ENCODE results near the gene KLHDC7B. TPM values are rescaled to one million over a fixed set of nuclear protein-coding genes. Genes with fewer than 3 reads are reported as not detected.

The KLHDC7B gene
- total and polyA plus RNA-seq, 10 of the 15 experiments (the other 5 are each of a cell fraction or from before 2014, with no cell fraction given) = 0.05 to 2.2 (median 0.93) TPM; not detected in 2

DNA sequence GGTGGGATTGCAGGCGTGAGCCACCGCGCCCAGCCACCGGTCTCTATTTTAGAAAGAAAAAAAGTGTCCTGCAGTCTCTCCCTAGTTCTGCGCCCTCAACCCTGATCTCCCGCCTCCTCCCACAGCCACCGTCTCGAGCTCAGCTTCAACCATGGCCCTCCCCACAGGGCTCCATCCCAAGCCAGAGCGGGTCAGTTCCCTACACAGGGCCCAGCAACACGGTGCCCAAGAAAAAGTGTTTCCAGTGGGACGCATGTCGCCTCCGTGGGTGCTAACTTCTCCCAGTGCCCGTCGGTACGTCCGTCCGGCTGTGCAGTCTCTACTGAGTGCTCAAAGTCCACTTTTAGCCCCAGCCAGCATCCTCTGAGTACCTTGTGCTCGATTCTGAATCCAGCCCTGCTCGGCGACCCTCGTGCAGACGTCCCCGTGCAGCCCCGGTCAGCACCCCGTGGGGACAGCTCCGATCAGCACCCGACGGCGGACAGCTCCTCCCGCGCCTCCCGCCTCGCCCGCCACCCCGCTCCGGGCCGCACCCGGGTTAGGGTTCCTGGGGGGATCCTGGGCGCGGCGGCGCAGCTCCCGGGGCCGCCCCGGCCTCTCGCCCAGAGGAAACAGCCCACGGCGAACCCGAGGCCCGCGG lies 54.2 kb downstream of the KLHDC7B start (continued):
- TF ChIP-seq ZNF592 (IDR thresholded peaks at IDR 0.05) (no peak), TCF12 (IDR thresholded peaks at IDR 0.05; ENCODE audit: low read depth, low read length) (no peak), CHD1 (IDR thresholded peaks at IDR 0.05; ENCODE audit: low read depth, low read length) (no peak), SMARCA5 (IDR thresholded peaks at IDR 0.05) (no peak), RB1 (IDR thresholded peaks at IDR 0.05; ENCODE audit: borderline replicate concordance) (peak; percentile 44; the same call in 1 of the 2 replicates), PML (IDR thresholded peaks at IDR 0.05; ENCODE audit: low read length) (no peak), SIN3A (IDR thresholded peaks at IDR 0.05; ENCODE audit: low read depth, low read length) (peak; percentile 96), ZBED1 (IDR thresholded peaks at IDR 0.05; ENCODE audit: borderline replicate concordance) (no peak), SREBF2 (IDR thresholded peaks at IDR 0.05; ENCODE audit: low read length) (no peak), JUND (IDR thresholded peaks at IDR 0.05; ENCODE audit: low read depth, low read length) (no peak), SUZ12 (IDR thresholded peaks at IDR 0.05; ENCODE audit: unreplicated experiment) (no peak), TAF1 (IDR thresholded peaks at IDR 0.05; ENCODE audit: borderline replicate concordance, low read depth, low read length) (no peak), NFXL1 (IDR thresholded peaks at IDR 0.05; ENCODE audit: borderline replicate concordance) (no peak), IKZF2 (IDR thresholded peaks at IDR 0.05) (no peak), MXI1 (IDR thresholded peaks at IDR 0.05; ENCODE audit: low read depth, low read length) (peak; percentile 94), EZH2 (IDR thresholded peaks at IDR 0.05; ENCODE audit: borderline replicate concordance, control insufficient read depth, low read depth, low read length) (no peak), RBBP5 (conservative IDR thresholded peaks at IDR 0.05) (no peak), YBX1 (IDR thresholded peaks at IDR 0.05) (no peak), LARP7 (IDR thresholded peaks at IDR 0.05) (0 out of 2 replicates have a peak, but pooled peaks have one; percentile 25), YY1 (IDR thresholded peaks at IDR 0.05; ENCODE audit: low read depth, low read length) (0 out of 2 replicates have a peak, but pooled peaks have one; percentile 28), MTA3 (IDR thresholded peaks at IDR 0.05; ENCODE audit: borderline replicate concordance, low read length) (no peak), NR2C2 (IDR thresholded peaks at IDR 0.05; ENCODE audit: borderline replicate concordance, control insufficient read depth, insufficient read length, low read depth) (no peak), POU2F2 (IDR thresholded peaks at IDR 0.05; ENCODE audit: borderline replicate concordance, low read depth, low read length) (no peak), POLR2A (IDR thresholded peaks at IDR 0.05; ENCODE audit: low read depth, low read length) (no peak), ESRRA (IDR thresholded peaks at IDR 0.05; ENCODE audit: low read length) (no peak), SMC3 (IDR thresholded peaks at IDR 0.05; ENCODE audit: borderline replicate concordance, low read length) (no peak), RAD51 (IDR thresholded peaks at IDR 0.05) (no peak)
- TF ChIP-seq, protein P1, sequence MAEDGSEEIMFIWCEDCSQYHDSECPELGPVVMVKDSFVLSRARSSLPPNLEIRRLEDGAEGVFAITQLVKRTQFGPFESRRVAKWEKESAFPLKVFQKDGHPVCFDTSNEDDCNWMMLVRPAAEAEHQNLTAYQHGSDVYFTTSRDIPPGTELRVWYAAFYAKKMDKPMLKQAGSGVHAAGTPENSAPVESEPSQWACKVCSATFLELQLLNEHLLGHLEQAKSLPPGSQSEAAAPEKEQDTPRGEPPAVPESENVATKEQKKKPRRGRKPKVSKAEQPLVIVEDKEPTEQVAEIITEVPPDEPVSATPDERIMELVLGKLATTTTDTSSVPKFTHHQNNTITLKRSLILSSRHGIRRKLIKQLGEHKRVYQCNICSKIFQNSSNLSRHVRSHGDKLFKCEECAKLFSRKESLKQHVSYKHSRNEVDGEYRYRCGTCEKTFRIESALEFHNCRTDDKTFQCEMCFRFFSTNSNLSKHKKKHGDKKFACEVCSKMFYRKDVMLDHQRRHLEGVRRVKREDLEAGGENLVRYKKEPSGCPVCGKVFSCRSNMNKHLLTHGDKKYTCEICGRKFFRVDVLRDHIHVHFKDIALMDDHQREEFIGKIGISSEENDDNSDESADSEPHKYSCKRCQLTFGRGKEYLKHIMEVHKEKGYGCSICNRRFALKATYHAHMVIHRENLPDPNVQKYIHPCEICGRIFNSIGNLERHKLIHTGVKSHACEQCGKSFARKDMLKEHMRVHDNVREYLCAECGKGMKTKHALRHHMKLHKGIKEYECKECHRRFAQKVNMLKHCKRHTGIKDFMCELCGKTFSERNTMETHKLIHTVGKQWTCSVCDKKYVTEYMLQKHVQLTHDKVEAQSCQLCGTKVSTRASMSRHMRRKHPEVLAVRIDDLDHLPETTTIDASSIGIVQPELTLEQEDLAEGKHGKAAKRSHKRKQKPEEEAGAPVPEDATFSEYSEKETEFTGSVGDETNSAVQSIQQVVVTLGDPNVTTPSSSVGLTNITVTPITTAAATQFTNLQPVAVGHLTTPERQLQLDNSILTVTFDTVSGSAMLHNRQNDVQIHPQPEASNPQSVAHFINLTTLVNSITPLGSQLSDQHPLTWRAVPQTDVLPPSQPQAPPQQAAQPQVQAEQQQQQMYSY (CRISPR knock-in tag; IDR thresholded peaks at IDR 0.05) = no peak

Data from GM12878 (cell line).